Panc1 (cell line): ENCODE data around the gene CGGBP1.

Source experiments
- CTCF ChIP-seq: fragments of 450-650 bp; IDR thresholded peaks from 2 replicates; pipeline ENCODE4 v1.5.1; 2017; ENCODE audit warnings: mild to moderate bottlenecking
- REST ChIP-seq, 2 experiments: IDR thresholded peaks; 2 replicates each; pipeline ENCODE4 v1.6.1; 2011 to 2012; ENCODE audit warnings: low read depth in 2 of 2, control low read depth in 1 of 2, low read length in 1 of 2, mild to moderate bottlenecking in 1 of 2, moderate library complexity in 1 of 2; ENCODE audit not compliant: insufficient read depth in 1 of 2

GRCh38 chr3:88046766-88047165 is 12.0 kb downstream of the CGGBP1 start:
- no peak for TF ChIP-seq CTCF
- no peak for TF ChIP-seq REST (IDR thresholded peaks at IDR 0.05; ENCODE audit: insufficient read depth in 1 of 2, low read depth in 2 of 2, low read length in 1 of 2)
